ENCODE measurements around the gene OR2A5.

The OR2A5 gene

DNA sequence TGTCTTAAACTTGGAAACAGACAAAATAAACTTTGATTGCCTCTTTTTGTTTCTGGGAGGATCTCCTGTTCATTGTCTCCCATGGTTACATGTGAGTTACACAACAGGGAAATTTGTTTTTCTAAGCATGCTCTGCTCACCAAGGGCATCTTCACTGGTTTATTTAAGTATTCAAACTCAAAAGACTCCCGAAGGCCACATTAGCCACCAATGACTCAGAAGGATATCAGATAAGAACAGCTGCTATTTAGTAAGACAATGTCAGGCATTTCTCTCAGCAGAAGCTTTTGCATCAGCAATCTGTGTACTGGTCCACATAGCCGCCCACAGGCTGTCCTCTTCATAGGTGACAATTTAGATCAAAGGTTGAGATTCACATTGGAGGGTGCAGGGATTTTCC, 29.3 kb upstream of the OR2A5 start:
- no peak overlapping the region for H3K9ac ChIP-seq (ENCODE audit: low read depth, low read length)
- H3K4me3 ChIP-seq (ENCODE audit: low read depth, low read length): no peak overlapping the region
- H3K27ac ChIP-seq (ENCODE audit: low read depth, low read length): no peak overlapping the region
- H3K4me1 ChIP-seq (ENCODE audit: control insufficient read depth, insufficient read depth, low read length): 0 out of 2 replicates have a peak, but pooled peaks cover 5% of the 10 kb centered on the region
- no peaks in the 10 kb centered on the region for H3K36me3 ChIP-seq (ENCODE audit: control insufficient read depth, insufficient read depth, low read length)
- H3K9me3 ChIP-seq (ENCODE audit: control insufficient read depth, insufficient read depth, low read length): no peaks in the 10 kb centered on the region
- no peaks in the 10 kb centered on the region for H3K27me3 ChIP-seq (ENCODE audit: control insufficient read depth, insufficient read depth, low read length)

DNA sequence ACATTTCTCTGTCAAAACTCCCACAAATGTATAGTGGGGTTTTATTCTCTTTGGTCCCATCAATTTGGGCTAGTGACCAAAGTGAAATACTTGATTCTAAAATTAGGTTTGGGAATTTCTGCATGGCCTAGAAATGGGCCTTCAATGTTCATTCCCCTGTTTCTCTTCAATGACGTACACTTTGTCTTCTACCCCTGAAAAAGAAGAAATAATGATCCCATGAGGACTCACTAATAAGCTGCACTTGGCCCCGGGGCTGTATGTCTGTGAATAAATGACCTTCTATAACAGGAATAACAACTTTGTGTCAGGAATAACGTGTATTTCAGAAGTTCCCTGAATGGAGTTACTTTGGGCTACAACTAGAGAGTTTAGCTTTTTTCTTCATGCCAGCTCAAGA, 28.4 kb upstream of the OR2A5 start:
- no peaks in the 10 kb centered on the region for H3K9me3 ChIP-seq (ENCODE audit: control insufficient read depth, insufficient read depth, low read length)
- 0 out of 2 replicates have a peak, but pooled peaks cover 5% of the 10 kb centered on the region for H3K4me1 ChIP-seq (ENCODE audit: control insufficient read depth, insufficient read depth, low read length)
- H3K9ac ChIP-seq (ENCODE audit: low read depth, low read length): no peak overlapping the region
- no peak overlapping the region for H3K4me3 ChIP-seq (ENCODE audit: low read depth, low read length)
- H3K27me3 ChIP-seq (ENCODE audit: control insufficient read depth, insufficient read depth, low read length): no peaks in the 10 kb centered on the region
- no peaks in the 10 kb centered on the region for H3K36me3 ChIP-seq (ENCODE audit: control insufficient read depth, insufficient read depth, low read length)
- no peak overlapping the region for H3K27ac ChIP-seq (ENCODE audit: low read depth, low read length)

DNA sequence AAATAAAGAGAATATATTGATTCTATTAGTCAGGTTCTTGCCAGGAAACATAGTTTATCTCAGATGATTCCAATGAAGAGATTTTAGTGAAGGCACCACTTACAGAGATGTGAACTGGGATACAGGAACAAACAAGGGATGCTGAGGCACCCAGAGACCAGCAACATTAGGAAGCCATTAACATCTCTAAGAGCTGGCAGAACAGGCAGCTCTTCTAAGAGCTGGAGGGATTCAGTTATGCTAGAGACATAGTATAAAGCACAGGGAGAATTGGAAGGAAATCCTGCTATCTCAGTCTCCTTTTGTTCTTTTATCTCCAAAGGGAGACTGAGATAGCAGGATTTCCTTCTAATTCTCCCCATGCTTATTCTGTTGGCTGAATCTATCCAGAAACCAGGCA, 26.6 kb upstream of the OR2A5 start:
- H3K36me3 ChIP-seq (ENCODE audit: control insufficient read depth, insufficient read depth, low read length): no peaks in the 10 kb centered on the region
- H3K27me3 ChIP-seq (ENCODE audit: control insufficient read depth, insufficient read depth, low read length): no peaks in the 10 kb centered on the region
- no peak overlapping the region for H3K9ac ChIP-seq (ENCODE audit: low read depth, low read length)
- no peaks in the 10 kb centered on the region for H3K9me3 ChIP-seq (ENCODE audit: control insufficient read depth, insufficient read depth, low read length)
- no peak overlapping the region for H3K4me3 ChIP-seq (ENCODE audit: low read depth, low read length)
- no peak overlapping the region for H3K27ac ChIP-seq (ENCODE audit: low read depth, low read length)
- 0 out of 2 replicates have a peak, but pooled peaks cover 5% of the 10 kb centered on the region for H3K4me1 ChIP-seq (ENCODE audit: control insufficient read depth, insufficient read depth, low read length)

DNA sequence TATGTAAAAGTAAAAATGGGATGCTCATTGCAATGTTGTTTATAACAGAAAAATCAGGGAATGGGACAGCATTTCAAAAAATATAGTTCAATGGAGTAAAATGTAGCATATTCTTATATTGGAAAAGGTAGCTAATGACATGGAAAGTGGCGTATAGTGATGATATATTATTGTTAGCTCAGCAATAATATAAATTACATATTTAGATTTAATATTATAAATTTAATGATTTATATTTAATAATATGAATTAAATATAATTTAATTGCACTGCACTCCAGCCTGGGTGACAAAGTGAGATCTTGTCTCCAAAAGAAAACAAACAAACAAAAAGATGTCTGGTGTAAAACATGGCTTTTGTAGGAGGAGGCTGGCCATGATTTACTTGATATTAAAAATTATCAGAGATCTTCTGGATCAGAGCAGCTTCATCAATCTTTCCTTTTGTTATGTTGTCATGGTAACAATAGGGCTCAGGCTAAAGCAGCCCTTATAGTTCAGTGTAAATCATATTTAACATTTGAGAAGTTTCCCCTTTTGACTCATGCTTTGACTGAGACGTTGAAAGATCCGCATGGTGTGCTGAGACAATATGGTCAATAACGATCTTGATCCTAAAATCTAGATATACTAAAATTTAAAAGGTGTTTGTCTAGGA, 25.4 kb upstream of the OR2A5 start:
- Histone ChIP-seq H3K27ac (ENCODE audit: low read depth, low read length) (no peak overlapping the region), H3K9ac (ENCODE audit: low read depth, low read length) (no peak overlapping the region), H3K27me3 (ENCODE audit: control insufficient read depth, insufficient read depth, low read length) (no peaks in the 10 kb centered on the region), H3K9me3 (ENCODE audit: control insufficient read depth, insufficient read depth, low read length) (no peaks in the 10 kb centered on the region), H3K36me3 (ENCODE audit: control insufficient read depth, insufficient read depth, low read length) (no peaks in the 10 kb centered on the region), H3K4me1 (ENCODE audit: control insufficient read depth, insufficient read depth, low read length) (0 out of 2 replicates have a peak, but pooled peaks cover 5% of the 10 kb centered on the region), H3K4me3 (ENCODE audit: low read depth, low read length) (no peak overlapping the region)

DNA sequence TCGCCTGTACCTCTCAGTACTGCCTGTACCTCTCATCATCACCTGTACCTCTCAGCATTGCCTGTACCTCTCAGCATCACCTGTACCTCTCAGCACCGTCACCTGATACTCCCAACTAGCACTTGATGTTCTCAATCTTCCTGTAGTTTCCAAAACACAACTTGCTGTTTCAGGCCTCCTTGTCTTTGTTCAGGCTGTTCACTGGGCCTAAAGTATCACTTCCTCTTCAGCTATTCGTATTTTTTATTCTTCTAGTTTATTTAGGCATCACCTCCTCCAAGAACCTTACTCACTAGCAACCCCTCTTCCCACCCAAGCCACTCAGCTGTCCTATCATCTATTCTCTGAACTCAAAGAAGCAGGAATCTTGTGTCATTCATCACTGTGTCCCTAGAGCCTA, 24.5 kb upstream of the OR2A5 start:
- H3K27ac ChIP-seq (ENCODE audit: low read depth, low read length): no peak overlapping the region
- H3K36me3 ChIP-seq (ENCODE audit: control insufficient read depth, insufficient read depth, low read length): no peaks in the 10 kb centered on the region
- no peak overlapping the region for H3K9ac ChIP-seq (ENCODE audit: low read depth, low read length)
- no peaks in the 10 kb centered on the region for H3K27me3 ChIP-seq (ENCODE audit: control insufficient read depth, insufficient read depth, low read length)
- H3K4me3 ChIP-seq (ENCODE audit: low read depth, low read length): no peak overlapping the region
- H3K4me1 ChIP-seq (ENCODE audit: control insufficient read depth, insufficient read depth, low read length): 0 out of 2 replicates have a peak, but pooled peaks cover 5% of the 10 kb centered on the region
- no peaks in the 10 kb centered on the region for H3K9me3 ChIP-seq (ENCODE audit: control insufficient read depth, insufficient read depth, low read length)

DNA sequence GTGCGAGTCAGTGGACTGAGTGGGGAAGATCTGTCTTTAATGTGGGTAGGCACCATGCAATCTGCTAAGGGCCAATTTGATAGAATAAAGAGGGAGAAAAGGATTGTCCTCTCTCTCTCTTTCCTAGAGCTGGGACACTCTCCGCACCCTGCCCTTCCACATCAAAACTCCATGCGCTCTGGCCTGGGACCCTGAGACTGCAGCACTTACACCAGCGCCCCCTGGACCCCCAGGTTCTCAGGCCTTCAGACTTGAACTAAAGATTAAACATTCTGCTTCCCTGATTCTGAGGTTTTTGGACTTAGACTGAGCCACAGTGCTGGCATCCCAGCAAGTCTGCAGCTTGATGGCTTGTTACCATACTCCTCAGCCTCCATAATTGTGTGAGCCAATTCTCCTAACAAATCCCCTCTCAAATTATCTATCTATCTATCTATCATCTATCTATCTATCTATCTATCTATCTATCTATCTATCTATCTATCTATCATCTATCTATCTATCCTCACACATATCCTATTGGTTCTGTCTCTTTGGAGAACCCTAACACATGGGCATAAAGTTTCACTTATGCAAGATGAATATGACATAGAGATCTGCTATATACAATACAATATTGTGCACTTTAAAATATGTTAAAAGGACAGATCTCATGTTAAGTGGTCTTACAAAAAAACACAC, 22.4 kb upstream of the OR2A5 start:
- H3K36me3 ChIP-seq (ENCODE audit: control insufficient read depth, insufficient read depth, low read length): no peaks in the 10 kb centered on the region
- H3K9me3 ChIP-seq (ENCODE audit: control insufficient read depth, insufficient read depth, low read length): no peaks in the 10 kb centered on the region
- H3K4me1 ChIP-seq (ENCODE audit: control insufficient read depth, insufficient read depth, low read length): 0 out of 2 replicates have a peak, but pooled peaks cover 5% of the 10 kb centered on the region
- no peaks in the 10 kb centered on the region for H3K27me3 ChIP-seq (ENCODE audit: control insufficient read depth, insufficient read depth, low read length)
- no peak overlapping the region for H3K9ac ChIP-seq (ENCODE audit: low read depth, low read length)
- H3K4me3 ChIP-seq (ENCODE audit: low read depth, low read length): no peak overlapping the region
- H3K27ac ChIP-seq (ENCODE audit: low read depth, low read length): no peak overlapping the region

DNA sequence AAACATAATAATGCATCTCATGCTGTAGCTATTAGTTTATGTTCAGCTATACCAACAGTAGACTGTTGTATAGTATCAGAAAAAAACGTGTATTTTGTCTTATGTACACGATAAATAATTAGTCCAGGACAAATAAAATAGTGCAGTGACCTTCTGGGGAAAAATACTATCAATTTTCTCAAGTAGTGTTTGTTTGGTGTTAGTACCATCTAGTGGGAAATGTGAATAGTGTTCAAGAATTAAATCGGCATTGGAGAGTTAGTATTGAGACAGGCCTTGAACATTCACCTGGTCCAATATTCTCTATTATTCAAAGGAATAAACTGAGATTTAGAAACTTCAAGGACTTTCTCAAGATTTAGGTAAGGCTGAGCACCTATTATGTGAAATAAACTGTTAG, 21.7 kb upstream of the OR2A5 start:
- H3K9me3 ChIP-seq (ENCODE audit: control insufficient read depth, insufficient read depth, low read length): no peaks in the 10 kb centered on the region
- H3K4me1 ChIP-seq (ENCODE audit: control insufficient read depth, insufficient read depth, low read length): 0 out of 2 replicates have a peak, but pooled peaks cover 5% of the 10 kb centered on the region
- H3K27me3 ChIP-seq (ENCODE audit: control insufficient read depth, insufficient read depth, low read length): no peaks in the 10 kb centered on the region
- no peaks in the 10 kb centered on the region for H3K36me3 ChIP-seq (ENCODE audit: control insufficient read depth, insufficient read depth, low read length)
- no peak overlapping the region for H3K4me3 ChIP-seq (ENCODE audit: low read depth, low read length)
- no peak overlapping the region for H3K9ac ChIP-seq (ENCODE audit: low read depth, low read length)
- no peak overlapping the region for H3K27ac ChIP-seq (ENCODE audit: low read depth, low read length)

DNA sequence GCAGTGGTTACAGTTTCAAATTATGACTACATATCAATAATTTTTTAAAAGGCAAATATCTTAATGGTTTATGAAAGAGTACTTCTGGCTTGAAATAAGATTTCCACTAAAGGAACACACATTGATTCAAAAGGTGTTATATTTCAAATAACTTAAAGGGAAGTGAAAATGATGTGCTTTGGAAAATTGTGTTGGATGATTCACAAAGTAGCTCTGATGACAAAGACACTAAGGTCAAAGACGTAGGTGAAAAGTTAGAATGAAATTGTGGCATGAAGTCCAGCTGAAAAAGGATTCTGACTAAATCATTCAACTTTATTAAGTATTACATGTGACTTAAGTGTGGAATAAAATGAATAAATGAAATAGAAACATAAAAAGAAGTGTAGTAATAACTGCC, 20.8 kb upstream of the OR2A5 start:
- Histone ChIP-seq H3K4me3 (ENCODE audit: low read depth, low read length) (no peak overlapping the region), H3K4me1 (ENCODE audit: control insufficient read depth, insufficient read depth, low read length) (no peaks in the 10 kb centered on the region), H3K9ac (ENCODE audit: low read depth, low read length) (no peak overlapping the region), H3K9me3 (ENCODE audit: control insufficient read depth, insufficient read depth, low read length) (no peaks in the 10 kb centered on the region), H3K27me3 (ENCODE audit: control insufficient read depth, insufficient read depth, low read length) (no peaks in the 10 kb centered on the region), H3K36me3 (ENCODE audit: control insufficient read depth, insufficient read depth, low read length) (no peaks in the 10 kb centered on the region), H3K27ac (ENCODE audit: low read depth, low read length) (no peak overlapping the region)

DNA sequence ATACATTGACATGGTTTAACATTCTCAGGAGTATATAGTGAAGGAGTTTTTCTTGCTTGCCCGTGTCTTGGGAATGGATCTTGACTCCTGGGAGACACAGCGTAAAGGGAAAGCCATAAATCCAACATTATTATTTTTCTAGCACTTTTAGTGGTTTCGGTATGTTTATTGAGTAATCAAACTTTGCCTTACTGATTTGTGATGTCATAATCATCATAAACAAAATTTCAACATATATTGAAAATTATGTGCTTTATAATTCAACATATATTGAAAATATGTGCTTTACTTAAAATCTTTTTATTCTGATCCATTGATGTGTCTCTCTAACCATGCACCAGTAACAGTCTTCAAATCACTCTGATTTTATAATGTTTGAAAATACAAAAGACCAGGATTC, 20.2 kb upstream of the OR2A5 start:
- Histone ChIP-seq H3K36me3 (ENCODE audit: control insufficient read depth, insufficient read depth, low read length) (no peaks in the 10 kb centered on the region), H3K9me3 (ENCODE audit: control insufficient read depth, insufficient read depth, low read length) (no peaks in the 10 kb centered on the region), H3K27ac (ENCODE audit: low read depth, low read length) (no peak overlapping the region), H3K27me3 (ENCODE audit: control insufficient read depth, insufficient read depth, low read length) (no peaks in the 10 kb centered on the region), H3K4me3 (ENCODE audit: low read depth, low read length) (no peak overlapping the region), H3K4me1 (ENCODE audit: control insufficient read depth, insufficient read depth, low read length) (no peaks in the 10 kb centered on the region), H3K9ac (ENCODE audit: low read depth, low read length) (no peak overlapping the region)

DNA sequence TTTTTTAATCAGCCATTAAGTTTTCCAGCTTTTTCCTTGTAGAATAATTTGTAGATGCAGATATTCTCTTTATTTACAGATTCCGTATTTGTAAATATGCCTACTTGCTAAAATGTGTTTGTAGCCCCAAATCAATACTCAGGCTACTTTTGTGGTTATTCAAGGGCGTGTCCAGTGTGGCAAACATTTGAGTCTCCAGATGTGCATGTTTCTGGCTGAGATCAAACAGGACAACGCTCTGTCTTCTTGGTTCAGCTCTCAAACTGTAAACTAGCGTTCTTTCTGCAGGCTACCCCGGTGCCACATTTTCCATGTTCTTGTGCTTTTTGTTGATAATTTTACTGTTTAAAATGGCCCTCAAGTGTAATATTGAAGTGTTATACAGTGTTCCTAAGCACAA, 16.2 kb upstream of the OR2A5 start:
- no peaks in the 10 kb centered on the region for H3K4me1 ChIP-seq (ENCODE audit: control insufficient read depth, insufficient read depth, low read length)
- no peaks in the 10 kb centered on the region for H3K9me3 ChIP-seq (ENCODE audit: control insufficient read depth, insufficient read depth, low read length)
- H3K4me3 ChIP-seq (ENCODE audit: low read depth, low read length): no peak overlapping the region
- H3K36me3 ChIP-seq (ENCODE audit: control insufficient read depth, insufficient read depth, low read length): no peaks in the 10 kb centered on the region
- no peaks in the 10 kb centered on the region for H3K27me3 ChIP-seq (ENCODE audit: control insufficient read depth, insufficient read depth, low read length)
- H3K27ac ChIP-seq (ENCODE audit: low read depth, low read length): no peak overlapping the region
- no peak overlapping the region for H3K9ac ChIP-seq (ENCODE audit: low read depth, low read length)

DNA sequence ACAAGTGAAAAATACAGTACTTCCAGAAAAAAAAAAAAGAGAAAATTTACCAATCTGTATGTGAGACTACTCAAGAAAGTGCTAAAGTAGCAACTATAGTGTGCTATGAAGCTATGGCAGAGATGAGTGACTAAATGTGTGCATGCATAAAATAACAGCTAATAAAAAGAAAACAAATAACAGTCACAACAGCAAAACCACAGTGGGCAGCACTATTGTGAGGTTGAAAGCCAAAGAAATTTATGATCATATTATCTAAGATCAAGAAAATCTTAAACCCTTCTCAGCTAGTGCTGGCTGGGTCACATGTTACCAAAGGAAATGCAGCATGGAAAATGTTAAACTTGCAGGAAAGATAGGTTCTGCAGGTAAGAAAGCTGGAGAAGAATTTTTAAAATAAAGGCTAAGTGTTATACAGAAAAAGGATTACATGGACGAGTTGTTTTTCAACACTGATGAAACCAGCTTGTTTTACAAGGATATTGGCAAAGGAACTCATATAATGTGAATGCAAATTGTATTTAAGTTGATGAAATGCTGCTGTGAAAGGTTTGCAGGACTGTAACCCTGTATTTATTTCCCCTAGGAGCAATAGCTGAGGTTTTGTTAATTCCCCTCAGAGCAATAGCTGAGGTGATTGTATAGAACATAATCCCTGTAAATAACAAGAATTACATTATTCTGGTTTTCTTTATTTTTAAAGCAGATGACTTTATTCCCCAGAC, 15.6 kb upstream of the OR2A5 start:
- no peak overlapping the region for H3K4me3 ChIP-seq (ENCODE audit: low read depth, low read length)

More for the DNA sequence above, 15.6 kb upstream of the OR2A5 start:
- Histone ChIP-seq H3K4me1 (ENCODE audit: control insufficient read depth, insufficient read depth, low read length) (no peaks in the 10 kb centered on the region), H3K27me3 (ENCODE audit: control insufficient read depth, insufficient read depth, low read length) (no peaks in the 10 kb centered on the region), H3K9ac (ENCODE audit: low read depth, low read length) (no peak overlapping the region), H3K36me3 (ENCODE audit: control insufficient read depth, insufficient read depth, low read length) (no peaks in the 10 kb centered on the region), H3K27ac (ENCODE audit: low read depth, low read length) (no peak overlapping the region), H3K9me3 (ENCODE audit: control insufficient read depth, insufficient read depth, low read length) (no peaks in the 10 kb centered on the region)
